Measurements from ENCODE around the gene EEF1AKMT4.

Gene EEF1AKMT4

GRCh38 chr3:184305577-184305976, 56.1 kb downstream of the EEF1AKMT4 start:
- H3K27ac ChIP-seq = no peak overlapping the region
- no peak for TF ChIP-seq ZFX (IDR thresholded peaks at IDR 0.05)
- no peak; the same call in 1 of the 2 replicates for TF ChIP-seq CTCF (conservative IDR thresholded peaks at IDR 0.05)

GRCh38 chr3:184306341-184306972, 57.0 kb downstream of the EEF1AKMT4 start:
- TF ChIP-seq ZFX (IDR thresholded peaks at IDR 0.05) (no peak), CTCF (conservative IDR thresholded peaks at IDR 0.05) (no peak)
- H3K27ac ChIP-seq = no peak overlapping the region

GRCh38 chr3:184307915-184308314, 58.4 kb downstream of the EEF1AKMT4 start:
- TF ChIP-seq ZFX (IDR thresholded peaks at IDR 0.05) = no peak
- TF ChIP-seq CTCF (conservative IDR thresholded peaks at IDR 0.05) = no peak
- H3K27ac ChIP-seq = no peak overlapping the region
